Prostate gland (tissue), 2 donors: Measurements from ENCODE around the gene HMCES. TPM values are rescaled to one million over a fixed set of nuclear protein-coding genes. Genes with fewer than 3 reads are reported as not detected.
"Not testable (repeated sequence)": the region's sequence is repeated elsewhere in the genome, so short reads cannot be mapped to it uniquely, and the experiment has no call there.

ENCODE experiments used
- DNase-seq: peaks from one replicate; pipeline ENCODE4 v3.0.0-alpha.2; 2019; ENCODE audit warnings: low spot score
- H3K27ac ChIP-seq, 2 donors: fragments of 200-600 bp; sonication (generic); 2 replicates each; pipeline ENCODE4 v1.5.1; 2017 to 2019
- H3K27me3 ChIP-seq: fragments of 200-600 bp; sonication (generic); replicated peaks from 2 replicates; pipeline ENCODE4 v1.5.1; 2019; ENCODE audit not compliant: insufficient read depth
- H3K36me3 ChIP-seq, 2 donors: fragments of 200-600 bp; sonication (generic); 1 replicate in 1 of 2; 2 replicates in 1 of 2; pipeline versions ENCODE4 v1.5.1 to v1.8.1; 2017 to 2019
- H3K4me1 ChIP-seq: fragments of 200-600 bp; sonication (generic); replicated peaks from 2 replicates; pipeline ENCODE4 v1.5.1; 2019
- H3K4me3 ChIP-seq, 2 donors: fragments of 200-600 bp; sonication (generic); 2 replicates each; pipeline ENCODE4 v1.5.1; 2017 to 2019
- H3K9me3 ChIP-seq: fragments of 200-600 bp; sonication (generic); 2 replicates; pipeline ENCODE4 v1.5.1; 2017
- POLR2A ChIP-seq: fragments of 450-650 bp; IDR thresholded peaks from one replicate; pipeline ENCODE4 v1.6.1; 2016; ENCODE audit warnings: antibody characterized with exemption, mild to moderate bottlenecking
- POLR2AphosphoS5 ChIP-seq: sonication (generic); formaldehyde crosslinking; IDR thresholded peaks from one replicate; pipeline ENCODE4 v1.6.1; 2017; ENCODE audit warnings: antibody characterized with exemption
- WGBS: methylation state at CpG from one replicate; pipeline ENCODE4 v1.1.5; 2018; 5-methylcytosine and 5-hydroxymethylcytosine counted together
- intact Hi-C: fragments of 100-400 bp; cut with DNase I; formaldehyde crosslinking; loops from one replicate; pipeline ENCODE4 v1.14.2; 2022
- total RNA-seq, 2 donors: library from RNA; depleted of rRNA; stranded (reverse); fragments of >200 nt; gene quantifications; one replicate each; pipeline ENCODE4 v1.1.0, GENCODE V29; 2016
- TF ChIP-seq, protein P1 (sequence below), 4 experiments: fragments of 200-600 bp in 2 of 4; fragments of 450-650 bp in 2 of 4; sonication (generic) in 2 of 4; IDR thresholded peaks; 1 replicate in 3 of 4; 2 replicates in 1 of 4; pipeline ENCODE4 v1.5.1; 2016 to 2019; ENCODE audit warnings: antibody characterized with exemption in 4 of 4, mild to moderate bottlenecking in 2 of 4, moderate library complexity in 2 of 4

Gene HMCES
- total RNA-seq, 2 donors from 2014 or later, result 29.1 to 34.9 TPM

DNA sequence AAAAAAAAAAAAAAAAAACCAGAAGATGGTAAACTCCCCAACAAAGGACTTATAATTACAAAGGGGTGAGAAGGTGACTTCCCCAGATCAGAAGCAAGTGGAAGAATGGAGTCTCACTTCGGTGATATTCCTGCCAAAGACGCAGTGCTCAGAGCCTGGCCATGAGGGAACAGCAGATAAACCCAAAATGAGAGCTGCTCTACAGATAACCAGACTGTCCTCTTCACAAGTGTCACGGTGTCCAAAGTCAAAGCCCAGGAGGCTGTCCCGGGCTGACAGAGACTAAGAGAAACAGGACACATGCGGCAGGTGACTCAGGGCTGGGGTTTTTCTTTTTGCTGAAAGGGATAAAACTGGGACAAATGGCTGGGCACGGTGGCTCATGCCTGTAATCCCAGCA lies 48.8 kb downstream of the HMCES start:
- H3K4me1 ChIP-seq, result no peaks in the 10 kb centered on the region
- TF ChIP-seq POLR2AphosphoS5 (no peak), POLR2A (no peak)
- TF ChIP-seq, protein P1, sequence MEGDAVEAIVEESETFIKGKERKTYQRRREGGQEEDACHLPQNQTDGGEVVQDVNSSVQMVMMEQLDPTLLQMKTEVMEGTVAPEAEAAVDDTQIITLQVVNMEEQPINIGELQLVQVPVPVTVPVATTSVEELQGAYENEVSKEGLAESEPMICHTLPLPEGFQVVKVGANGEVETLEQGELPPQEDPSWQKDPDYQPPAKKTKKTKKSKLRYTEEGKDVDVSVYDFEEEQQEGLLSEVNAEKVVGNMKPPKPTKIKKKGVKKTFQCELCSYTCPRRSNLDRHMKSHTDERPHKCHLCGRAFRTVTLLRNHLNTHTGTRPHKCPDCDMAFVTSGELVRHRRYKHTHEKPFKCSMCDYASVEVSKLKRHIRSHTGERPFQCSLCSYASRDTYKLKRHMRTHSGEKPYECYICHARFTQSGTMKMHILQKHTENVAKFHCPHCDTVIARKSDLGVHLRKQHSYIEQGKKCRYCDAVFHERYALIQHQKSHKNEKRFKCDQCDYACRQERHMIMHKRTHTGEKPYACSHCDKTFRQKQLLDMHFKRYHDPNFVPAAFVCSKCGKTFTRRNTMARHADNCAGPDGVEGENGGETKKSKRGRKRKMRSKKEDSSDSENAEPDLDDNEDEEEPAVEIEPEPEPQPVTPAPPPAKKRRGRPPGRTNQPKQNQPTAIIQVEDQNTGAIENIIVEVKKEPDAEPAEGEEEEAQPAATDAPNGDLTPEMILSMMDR (IDR thresholded peaks at IDR 0.05), result no peak
- H3K4me3 ChIP-seq, result no peak overlapping the region
- H3K9me3 ChIP-seq, result no peaks in the 10 kb centered on the region
- H3K27ac ChIP-seq, result no peak overlapping the region
- H3K36me3 ChIP-seq, result no peaks in the 10 kb centered on the region
- 95% methylated on average over 6 of the region's 6 CpGs for WGBS
- DNase-seq, result no peak
- intact Hi-C loops, result no loop called here
- no peaks in the 10 kb centered on the region for H3K27me3 ChIP-seq

DNA sequence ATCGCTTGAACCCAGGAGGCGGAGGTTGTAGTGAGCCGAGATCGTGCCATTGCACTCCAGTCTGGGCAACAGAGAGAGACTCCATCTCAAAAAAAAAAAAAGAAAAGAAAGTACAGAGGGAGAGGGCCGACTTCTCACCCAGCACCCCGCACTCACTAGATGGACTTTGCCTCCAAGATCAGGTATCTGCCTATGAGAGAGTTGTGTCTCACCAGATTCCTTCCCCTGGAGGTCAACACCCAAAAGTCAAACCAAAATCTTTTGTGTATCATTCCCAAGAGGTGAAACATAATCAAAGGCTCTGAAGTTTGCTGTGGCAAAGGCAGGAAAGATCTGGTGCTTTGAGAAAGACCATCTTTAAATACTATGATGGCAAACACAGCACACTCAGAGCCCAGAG lies 51.2 kb downstream of the HMCES start:
- no peaks in the 10 kb centered on the region for H3K9me3 ChIP-seq
- intact Hi-C loops, result no loop called here
- no peaks in the 10 kb centered on the region for H3K36me3 ChIP-seq
- WGBS, result 93% methylated on average over 6 of the region's 6 CpGs
- no peaks in the 10 kb centered on the region for H3K27me3 ChIP-seq
- no peak for DNase-seq
- TF ChIP-seq, protein P1 (IDR thresholded peaks at IDR 0.05), result no peak
- TF ChIP-seq POLR2AphosphoS5 (no peak), POLR2A (no peak)
- H3K4me3 ChIP-seq, result no peak overlapping the region
- no peak overlapping the region for H3K27ac ChIP-seq
- no peaks in the 10 kb centered on the region for H3K4me1 ChIP-seq

DNA sequence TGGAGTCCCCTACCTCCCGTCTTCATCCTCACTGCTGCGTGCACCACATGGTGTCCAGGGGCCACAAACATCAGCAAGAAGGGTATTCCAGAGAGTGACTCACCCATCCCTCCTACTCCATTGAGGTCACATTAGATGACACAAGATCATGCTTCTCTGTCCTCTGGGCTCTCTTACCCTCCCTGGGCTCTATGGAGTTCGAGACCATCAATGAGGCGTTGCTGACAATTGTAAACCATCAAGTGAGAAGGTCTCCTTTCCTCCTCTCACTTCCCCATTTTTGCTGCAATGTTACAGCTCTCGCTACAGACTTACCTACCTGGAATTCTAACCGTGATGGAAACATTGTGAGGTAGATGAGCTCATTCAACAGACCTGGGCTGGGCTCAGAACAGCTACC lies 51.7 kb downstream of the HMCES start:
- H3K27ac ChIP-seq, result no peak overlapping the region
- H3K4me3 ChIP-seq, result no peak overlapping the region
- no peaks in the 10 kb centered on the region for H3K27me3 ChIP-seq
- 85% methylated on average over 6 of the region's 6 CpGs for WGBS
- H3K4me1 ChIP-seq, result no peaks in the 10 kb centered on the region
- no peaks in the 10 kb centered on the region for H3K9me3 ChIP-seq
- no peak for TF ChIP-seq POLR2A
- TF ChIP-seq, protein P1 (IDR thresholded peaks at IDR 0.05), result no peak
- TF ChIP-seq POLR2AphosphoS5, result no peak
- no peaks in the 10 kb centered on the region for H3K36me3 ChIP-seq
- DNase-seq, result no peak
- intact Hi-C loops, result no loop called here

GRCh38 chr3:129333891-129334290 lies 55.2 kb downstream of the HMCES start:
- TF ChIP-seq, protein P1 (IDR thresholded peaks at IDR 0.05), result no peak
- no peak for TF ChIP-seq POLR2A
- no peak for TF ChIP-seq POLR2AphosphoS5
- Histone ChIP-seq H3K36me3 (no peaks in the 10 kb centered on the region), H3K4me1 (no peaks in the 10 kb centered on the region), H3K27ac (no peak overlapping the region), H3K4me3 (no peak overlapping the region), H3K27me3 (no peaks in the 10 kb centered on the region), H3K9me3 (no peaks in the 10 kb centered on the region)
- intact Hi-C loops, result no loop called here
- DNase-seq, result no peak
- WGBS, result 96% methylated on average over 5 of the region's 5 CpGs

- no peaks in the 10 kb centered on the region for H3K27me3 ChIP-seq
- no peaks in the 10 kb centered on the region for H3K4me1 ChIP-seq
- WGBS, result 76% methylated on average over 6 of the region's 6 CpGs
- TF ChIP-seq, protein P1 (IDR thresholded peaks at IDR 0.05), result no peak
- TF ChIP-seq POLR2AphosphoS5, result no peak
- TF ChIP-seq POLR2A, result no peak
- H3K4me3 ChIP-seq, result no peak overlapping the region
- no peak for DNase-seq
- H3K9me3 ChIP-seq, result no peaks in the 10 kb centered on the region
- intact Hi-C loops, result no loop called here
- no peak overlapping the region for H3K27ac ChIP-seq
- no peaks in the 10 kb centered on the region for H3K36me3 ChIP-seq
These were observed 57.5 kb downstream of the HMCES start for GRCh38 chr3:129336093-129336706.

DNA sequence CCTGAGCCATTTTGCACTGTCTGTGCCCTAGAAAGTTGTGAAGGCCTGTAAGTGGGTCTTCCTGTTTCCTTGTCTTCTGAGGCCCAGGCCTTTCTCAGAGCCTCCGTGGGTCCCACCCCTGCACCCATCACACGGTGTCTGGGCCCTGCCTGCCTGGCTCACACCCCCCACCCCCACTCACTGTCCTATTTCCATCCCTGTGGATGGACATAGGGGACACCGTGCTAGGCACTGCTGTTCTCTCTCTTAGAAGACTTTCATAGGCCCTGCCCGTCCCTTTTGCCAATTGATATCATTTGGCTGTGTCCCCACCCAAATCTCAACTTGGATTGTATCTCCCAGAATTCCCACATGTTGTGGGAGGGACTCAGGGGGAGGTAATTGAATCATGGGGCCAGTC lies 59.0 kb downstream of the HMCES start:
- H3K27me3 ChIP-seq, H3K27ac ChIP-seq, H3K4me1 ChIP-seq, H3K36me3 ChIP-seq, H3K9me3 ChIP-seq, H3K4me3 ChIP-seq, intact Hi-C loops, DNase-seq: not testable (repeated sequence)
- WGBS, result 94% methylated on average over 4 of the region's 4 CpGs

DNA sequence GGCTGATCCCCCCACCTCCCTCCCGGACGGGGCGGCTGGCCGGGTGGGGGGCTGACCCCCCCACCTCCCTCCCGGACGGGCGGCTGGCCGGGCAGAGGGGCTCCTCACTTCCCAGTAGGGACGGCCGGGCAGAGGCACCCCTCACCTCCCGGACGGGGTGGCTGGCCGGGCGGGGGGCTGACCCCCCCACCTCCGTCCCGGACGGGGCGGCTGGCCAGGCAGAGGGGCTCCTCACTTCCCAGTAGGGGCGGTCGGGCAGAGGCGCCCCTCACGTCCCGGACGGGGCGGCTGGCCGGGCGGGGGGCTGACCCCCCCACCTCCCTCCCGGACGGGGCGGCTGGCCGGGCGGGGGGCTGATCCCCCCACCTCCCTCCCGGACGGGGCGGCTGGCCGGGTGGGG lies 60.5 kb downstream of the HMCES start:
- H3K27ac ChIP-seq, intact Hi-C loops, H3K27me3 ChIP-seq, H3K4me1 ChIP-seq, H3K9me3 ChIP-seq, H3K4me3 ChIP-seq, DNase-seq, H3K36me3 ChIP-seq: not testable (repeated sequence)
- 96% methylated on average over 9 of the region's 36 CpGs for WGBS
